Left lung (tissue), 10 donors: ENCODE data around the gene KCNA1. TPM values are rescaled to one million over a fixed set of nuclear protein-coding genes. Genes with fewer than 3 reads are reported as not detected.

Experiments used
- ATAC-seq: fragments of 200-7000 bp; cut with Tn5 transposase; one replicate; pipeline ENCODE4 v1.9.1; 2020; ENCODE audit warnings: moderate library complexity
- DNase-seq, 4 donors: peaks; one replicate each; pipeline ENCODE4 v3.0.0-alpha.2; 2013 to 2020
- H3K27ac ChIP-seq, 2 donors: fragments of 200-600 bp; sonication (generic) in 1 of 2; one replicate each; pipeline versions ENCODE4 v1.5.0 to v1.8.0; 2020 to 2021
- H3K27me3 ChIP-seq, 2 donors: fragments of 200-600 bp; sonication (generic) in 1 of 2; one replicate each; pipeline versions ENCODE4 v1.5.0 to v1.8.0; 2020 to 2021
- H3K36me3 ChIP-seq, 2 donors: fragments of 200-600 bp; sonication (generic) in 1 of 2; one replicate each; pipeline versions ENCODE4 v1.5.0 to v1.8.0; 2020 to 2021
- H3K4me1 ChIP-seq, 2 donors: fragments of 200-600 bp; one replicate each; pipeline ENCODE4 v1.8.0; 2021
- H3K4me3 ChIP-seq, 2 donors: fragments of 200-600 bp; sonication (generic) in 1 of 2; one replicate each; pipeline versions ENCODE4 v1.5.0 to v1.8.0; 2020 to 2021; ENCODE audit warnings: mild to moderate bottlenecking in 1 of 2
- H3K9me3 ChIP-seq, 2 donors: fragments of 200-600 bp; sonication (generic) in 1 of 2; one replicate each; pipeline versions ENCODE4 v1.5.0 to v1.8.0; 2020 to 2021
- intact Hi-C, 2 donors: fragments of 100-400 bp; cut with DNase I; formaldehyde crosslinking; loops; one replicate each; pipeline versions ENCODE4 v1.11.2 to v1.14.2; 2022
- polyA plus RNA-seq, 6 donors: library from polyadenylated mRNA; unstranded; fragments of 120-200 nt; gene quantifications; one replicate each; pipeline ENCODE4 v1.2.1, GENCODE V29; 2013; ENCODE audit not compliant: insufficient read length in 6 of 6
- total RNA-seq, 2 donors: library from RNA; stranded (reverse); fragmentation: NEBNext Ultra II Directional; extraction: Animal tissue kit (Norgen Biotek cat#: 25700); gene quantifications; one replicate each; pipeline ENCODE4 v1.2.1, GENCODE V29; 2021
- TF ChIP-seq, protein P1 (sequence below), 2 donors: fragments of 200-600 bp; sonication (generic) in 1 of 2; IDR thresholded peaks; one replicate each; pipeline versions ENCODE4 v1.5.0 to v1.8.0; 2021; ENCODE audit warnings: antibody characterized with exemption in 2 of 2
- donor health status: DM: no; HTN: yes; CAD: no.
- donor health status: DM: no; HTN: no; CAD: no.

The KCNA1 gene
- total and polyA plus RNA-seq, 8 donors: 0.08 to 0.09 TPM; not detected in 6

DNA sequence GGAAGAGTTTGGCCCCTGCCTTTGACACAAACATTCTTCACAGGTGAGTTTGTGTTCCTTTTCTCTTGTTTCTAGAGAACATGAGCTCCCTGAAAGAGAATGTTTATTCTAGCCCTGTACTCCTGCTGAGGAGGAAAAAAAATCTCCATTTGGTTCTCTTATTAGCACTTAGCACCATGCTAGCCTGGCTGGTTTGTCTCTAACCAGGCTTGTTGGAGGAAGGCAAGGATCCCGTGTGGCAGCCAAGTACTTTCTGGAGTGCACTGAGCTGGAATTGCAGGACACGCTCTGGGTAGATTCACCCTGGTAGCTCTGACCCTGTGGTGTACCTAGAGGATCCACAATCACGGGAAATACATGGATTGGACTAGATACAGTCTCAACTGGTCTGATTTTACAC lies 41.9 kb downstream of the KCNA1 start:
- Histone ChIP-seq H3K36me3 (no peaks in the 10 kb centered on the region), H3K4me1 (no peaks in the 10 kb centered on the region), H3K4me3 (no peak overlapping the region), H3K9me3 (no peaks in the 10 kb centered on the region), H3K27me3 (peaks cover 0 to 60% of the 10 kb centered on the region in 2 donors), H3K27ac (no peak overlapping the region)
- ATAC-seq: no peak
- DNase-seq: no peak
- intact Hi-C loops: no loop called here
- TF ChIP-seq, protein P1, sequence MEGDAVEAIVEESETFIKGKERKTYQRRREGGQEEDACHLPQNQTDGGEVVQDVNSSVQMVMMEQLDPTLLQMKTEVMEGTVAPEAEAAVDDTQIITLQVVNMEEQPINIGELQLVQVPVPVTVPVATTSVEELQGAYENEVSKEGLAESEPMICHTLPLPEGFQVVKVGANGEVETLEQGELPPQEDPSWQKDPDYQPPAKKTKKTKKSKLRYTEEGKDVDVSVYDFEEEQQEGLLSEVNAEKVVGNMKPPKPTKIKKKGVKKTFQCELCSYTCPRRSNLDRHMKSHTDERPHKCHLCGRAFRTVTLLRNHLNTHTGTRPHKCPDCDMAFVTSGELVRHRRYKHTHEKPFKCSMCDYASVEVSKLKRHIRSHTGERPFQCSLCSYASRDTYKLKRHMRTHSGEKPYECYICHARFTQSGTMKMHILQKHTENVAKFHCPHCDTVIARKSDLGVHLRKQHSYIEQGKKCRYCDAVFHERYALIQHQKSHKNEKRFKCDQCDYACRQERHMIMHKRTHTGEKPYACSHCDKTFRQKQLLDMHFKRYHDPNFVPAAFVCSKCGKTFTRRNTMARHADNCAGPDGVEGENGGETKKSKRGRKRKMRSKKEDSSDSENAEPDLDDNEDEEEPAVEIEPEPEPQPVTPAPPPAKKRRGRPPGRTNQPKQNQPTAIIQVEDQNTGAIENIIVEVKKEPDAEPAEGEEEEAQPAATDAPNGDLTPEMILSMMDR (IDR thresholded peaks at IDR 0.05): no peak

DNA sequence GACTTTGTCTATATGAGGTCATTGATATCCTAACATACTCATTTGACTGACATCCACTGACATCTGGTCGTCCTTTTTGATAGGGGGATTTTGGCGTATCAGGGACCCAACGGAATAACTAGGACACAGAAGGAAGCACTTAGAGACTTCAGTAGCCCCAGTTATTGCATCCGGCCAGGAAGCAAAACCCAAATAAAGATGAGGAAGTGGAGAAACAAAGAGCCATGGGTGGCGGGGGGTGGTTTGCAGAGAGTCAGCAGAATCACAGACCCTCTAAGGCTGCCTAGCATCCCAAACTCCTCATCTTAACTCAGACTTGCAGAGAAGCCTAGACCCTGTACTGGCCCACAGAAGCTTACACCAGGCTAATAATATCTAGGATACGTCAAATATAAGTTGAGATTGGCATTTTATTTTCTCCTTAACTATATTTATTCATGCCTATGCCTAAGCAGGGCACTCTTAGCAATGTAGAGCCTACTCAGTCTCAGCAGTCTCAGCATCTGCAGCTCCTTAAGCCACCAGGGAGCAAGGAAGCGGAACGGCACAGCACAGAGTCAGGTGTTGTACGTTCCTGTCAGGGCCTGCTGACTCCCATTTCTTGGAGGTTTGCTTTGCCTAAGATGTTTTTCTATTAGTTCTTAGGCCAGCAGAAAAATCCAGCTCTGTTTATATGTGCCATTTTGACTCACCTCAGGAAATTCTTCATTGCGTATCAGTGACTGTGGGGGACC lies 45.1 kb downstream of the KCNA1 start:
- TF ChIP-seq, protein P1 (IDR thresholded peaks at IDR 0.05): no peak
- H3K27me3 ChIP-seq: peaks cover 0 to 74% of the 10 kb centered on the region in 2 donors
- H3K36me3 ChIP-seq: no peaks in the 10 kb centered on the region
- ATAC-seq (no peak), DNase-seq (no peak)
- intact Hi-C loops: no loop called here
- no peaks in the 10 kb centered on the region for H3K9me3 ChIP-seq
- no peak overlapping the region for H3K27ac ChIP-seq
- no peaks in the 10 kb centered on the region for H3K4me1 ChIP-seq
- H3K4me3 ChIP-seq: no peak overlapping the region

DNA sequence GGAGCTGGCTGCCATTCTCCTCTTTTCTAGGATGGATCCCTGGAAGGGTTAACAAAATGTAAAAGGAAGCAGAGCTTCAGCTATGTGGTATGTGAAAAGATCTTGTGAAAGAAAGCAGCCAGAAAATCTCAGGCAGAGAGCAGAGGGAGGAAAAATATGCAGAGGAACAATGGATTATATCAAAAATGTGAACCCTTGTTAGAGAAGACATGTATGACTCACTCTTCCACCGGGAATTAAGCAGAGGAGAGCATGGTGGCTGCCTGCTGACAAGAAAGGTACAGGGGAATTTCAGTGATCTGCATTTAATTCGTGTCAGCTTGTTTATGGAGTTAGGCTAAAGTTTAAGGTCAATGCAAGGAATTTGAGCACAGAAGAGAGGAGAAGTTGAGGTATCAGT lies 46.3 kb downstream of the KCNA1 start:
- Histone ChIP-seq H3K4me3 (no peak overlapping the region), H3K27ac (no peak overlapping the region), H3K36me3 (no peaks in the 10 kb centered on the region), H3K4me1 (no peaks in the 10 kb centered on the region), H3K27me3 (peaks cover 0 to 77% of the 10 kb centered on the region in 2 donors), H3K9me3 (no peaks in the 10 kb centered on the region)
- TF ChIP-seq, protein P1 (IDR thresholded peaks at IDR 0.05): no peak
- no peak for ATAC-seq
- intact Hi-C loops: no loop called here
- no peak for DNase-seq

DNA sequence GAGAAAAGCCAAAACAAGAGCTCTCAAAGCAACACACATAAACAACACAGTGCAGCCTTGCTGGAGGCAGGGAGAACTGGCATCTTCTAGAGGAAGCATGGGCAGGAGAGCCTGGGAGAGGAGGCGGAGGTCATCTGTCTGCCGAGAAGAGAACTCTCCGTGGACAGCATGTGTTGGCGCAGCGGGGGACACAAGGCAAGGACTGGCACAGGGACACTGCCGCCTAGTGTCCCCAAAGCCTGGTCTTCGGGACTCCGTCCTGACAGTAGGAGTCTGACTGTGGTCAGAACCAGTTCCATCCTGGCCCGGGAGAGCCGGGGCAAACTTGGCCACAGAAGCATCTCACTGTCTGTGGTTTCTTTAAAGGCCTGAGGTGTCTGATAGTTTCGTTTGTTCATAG lies 47.3 kb downstream of the KCNA1 start:
- H3K27me3 ChIP-seq: peaks cover 0 to 77% of the 10 kb centered on the region in 2 donors
- peak in 1 of 4 donors; percentile 66 for DNase-seq
- no peaks in the 10 kb centered on the region for H3K4me1 ChIP-seq
- no peak overlapping the region for H3K4me3 ChIP-seq
- H3K36me3 ChIP-seq: no peaks in the 10 kb centered on the region
- TF ChIP-seq, protein P1 (IDR thresholded peaks at IDR 0.05): no peak
- intact Hi-C loops: no loop called here
- H3K27ac ChIP-seq: no peak overlapping the region
- no peak for ATAC-seq
- no peaks in the 10 kb centered on the region for H3K9me3 ChIP-seq

DNA sequence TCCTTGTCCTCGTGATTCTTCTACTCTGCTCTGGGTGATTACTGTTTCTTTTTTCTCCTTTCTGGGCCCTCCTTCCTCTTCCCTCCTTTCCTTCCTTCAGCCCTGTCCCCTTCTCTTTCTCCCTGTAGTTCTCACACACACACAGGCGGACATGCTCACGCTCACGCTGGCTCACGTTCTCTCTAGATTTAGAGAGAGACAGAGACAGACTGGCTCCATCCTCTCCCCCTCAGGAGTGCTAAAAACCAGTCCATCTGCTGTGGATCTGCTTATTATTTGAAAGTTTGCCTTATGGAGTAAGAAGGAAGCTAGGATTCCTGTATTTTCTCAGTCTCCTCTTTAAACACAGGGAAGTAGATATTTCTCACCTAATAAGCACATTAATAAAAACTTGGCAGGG lies 48.1 kb downstream of the KCNA1 start:
- no peak overlapping the region for H3K4me3 ChIP-seq
- H3K9me3 ChIP-seq: no peaks in the 10 kb centered on the region
- DNase-seq: no peak
- no peaks in the 10 kb centered on the region for H3K4me1 ChIP-seq
- ATAC-seq: no peak
- no peaks in the 10 kb centered on the region for H3K36me3 ChIP-seq
- intact Hi-C loops: no loop called here
- TF ChIP-seq, protein P1 (IDR thresholded peaks at IDR 0.05): no peak
- peaks cover 0 to 83% of the 10 kb centered on the region in 2 donors for H3K27me3 ChIP-seq
- H3K27ac ChIP-seq: no peak overlapping the region
